ENCODE measurements around the gene KRTAP13-1.

DNA sequence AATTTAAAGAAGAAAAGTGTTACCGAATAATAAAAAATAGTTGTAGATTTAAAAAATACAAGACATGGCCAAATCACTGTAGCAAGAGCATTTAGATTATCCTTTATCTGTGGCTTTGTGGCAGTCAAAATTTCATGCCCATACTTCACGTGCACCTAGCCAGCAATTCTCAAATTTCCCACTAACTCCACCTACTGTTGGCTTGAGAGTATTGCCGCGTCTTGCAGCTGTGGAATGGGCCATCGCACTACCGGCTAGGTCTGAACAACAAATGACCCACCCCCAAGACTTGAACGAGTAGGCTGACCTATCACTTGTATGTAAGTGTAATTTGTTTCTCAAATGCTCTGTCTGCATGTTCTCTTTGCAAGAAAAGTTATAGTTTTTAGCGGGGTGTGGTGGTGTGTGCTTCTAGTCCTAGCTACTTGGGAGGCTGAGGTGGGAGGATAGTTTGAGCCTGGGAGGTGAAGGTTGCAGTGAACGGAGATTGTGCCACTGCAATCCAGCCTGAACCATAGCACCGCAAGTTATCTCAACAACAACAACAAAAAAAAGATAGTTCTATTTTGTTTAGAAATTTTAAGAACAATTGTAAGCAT, 38.3 kb downstream of the KRTAP13-1 start:
- no peak for TF ChIP-seq POLR2A (IDR thresholded peaks at IDR 0.05)
- TF ChIP-seq, protein P1, sequence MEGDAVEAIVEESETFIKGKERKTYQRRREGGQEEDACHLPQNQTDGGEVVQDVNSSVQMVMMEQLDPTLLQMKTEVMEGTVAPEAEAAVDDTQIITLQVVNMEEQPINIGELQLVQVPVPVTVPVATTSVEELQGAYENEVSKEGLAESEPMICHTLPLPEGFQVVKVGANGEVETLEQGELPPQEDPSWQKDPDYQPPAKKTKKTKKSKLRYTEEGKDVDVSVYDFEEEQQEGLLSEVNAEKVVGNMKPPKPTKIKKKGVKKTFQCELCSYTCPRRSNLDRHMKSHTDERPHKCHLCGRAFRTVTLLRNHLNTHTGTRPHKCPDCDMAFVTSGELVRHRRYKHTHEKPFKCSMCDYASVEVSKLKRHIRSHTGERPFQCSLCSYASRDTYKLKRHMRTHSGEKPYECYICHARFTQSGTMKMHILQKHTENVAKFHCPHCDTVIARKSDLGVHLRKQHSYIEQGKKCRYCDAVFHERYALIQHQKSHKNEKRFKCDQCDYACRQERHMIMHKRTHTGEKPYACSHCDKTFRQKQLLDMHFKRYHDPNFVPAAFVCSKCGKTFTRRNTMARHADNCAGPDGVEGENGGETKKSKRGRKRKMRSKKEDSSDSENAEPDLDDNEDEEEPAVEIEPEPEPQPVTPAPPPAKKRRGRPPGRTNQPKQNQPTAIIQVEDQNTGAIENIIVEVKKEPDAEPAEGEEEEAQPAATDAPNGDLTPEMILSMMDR (IDR thresholded peaks at IDR 0.05) = no peak
